GM19395 (cell line): Measurements from ENCODE around the gene PMPCA.

ENCODE experiments used
- ATAC-seq: cut with Tn5 transposase; IDR thresholded peaks from one replicate; pipeline ENCODE4 v1.9.1; 2021; ENCODE audit warnings: mild to moderate bottlenecking, moderate library complexity; ENCODE audit not compliant: unreplicated experiment

PMPCA gene

GRCh38 chr9:136373300-136374182, 36.9 kb upstream of the PMPCA start, which contains the start of gene CARD9:
Gene CARD9, minus strand, starts transcription at chr9:136373669. Its CDS starts 1,591 bp downstream, at chr9:136372078.
- ATAC-seq = no peak

DNA sequence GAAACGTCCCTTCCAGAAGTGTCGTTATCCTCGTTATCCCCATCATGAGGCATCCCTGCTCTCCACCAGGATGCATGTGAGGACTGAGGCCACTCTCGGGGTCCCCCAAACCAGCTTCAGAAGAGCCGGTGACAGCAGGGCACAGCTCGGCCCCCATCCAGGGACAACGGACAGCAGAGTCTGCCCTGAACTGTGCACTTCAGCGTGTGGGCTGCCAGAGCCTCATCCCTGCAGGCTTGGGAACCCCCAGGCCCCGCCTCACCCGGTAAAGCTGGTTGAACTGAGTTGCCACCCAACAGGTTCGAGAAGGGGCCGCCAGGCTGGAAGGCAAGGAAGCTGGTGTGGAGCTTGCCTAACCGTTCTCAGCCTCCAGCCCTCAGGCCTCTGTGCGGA, 36.3 kb upstream of the PMPCA start:
- ATAC-seq = no peak

DNA sequence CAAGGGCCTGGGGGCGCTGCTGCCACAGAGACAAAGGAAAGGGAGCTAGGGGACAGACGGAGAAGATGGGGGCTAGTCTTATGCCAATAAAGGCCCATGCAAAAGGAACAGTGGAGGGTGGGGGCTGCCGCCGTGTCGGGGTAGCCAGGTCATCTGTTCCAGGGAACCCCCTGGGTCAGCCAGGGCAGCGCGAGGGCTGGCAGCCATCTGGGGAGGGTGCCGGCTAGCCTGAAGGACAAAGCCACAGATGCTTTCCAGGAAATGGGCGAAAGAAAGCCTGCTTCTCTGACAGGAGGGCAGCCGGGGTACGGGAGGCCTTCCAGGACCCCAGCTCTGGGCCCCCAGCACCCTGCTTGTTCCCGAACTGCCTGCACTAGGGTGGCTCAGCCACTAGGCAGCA, 35.4 kb upstream of the PMPCA start:
- no peak for ATAC-seq

DNA sequence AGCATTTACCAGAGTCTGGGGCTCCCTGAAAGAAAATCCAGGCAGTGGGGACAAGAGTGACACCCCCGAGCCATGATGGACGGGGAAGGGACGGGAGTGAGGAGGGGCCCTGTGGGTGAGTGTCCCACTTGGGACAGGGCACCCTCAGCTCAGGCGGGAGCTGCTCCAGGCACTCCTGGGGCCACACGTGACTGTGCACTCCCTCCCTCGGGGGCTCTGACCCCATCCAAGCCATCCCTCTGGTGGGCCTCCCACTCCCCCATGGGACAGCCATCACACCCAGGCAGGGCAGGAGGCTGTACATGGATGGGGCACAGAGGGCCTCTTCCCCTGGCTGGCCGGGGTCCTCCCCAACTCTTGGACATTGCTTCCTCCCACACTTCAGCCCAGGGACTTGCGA, 34.0 kb upstream of the PMPCA start:
- ATAC-seq = no peak

GRCh38 chr9:136377341-136378169, 32.9 kb upstream of the PMPCA start:
- ATAC-seq = no peak

DNA sequence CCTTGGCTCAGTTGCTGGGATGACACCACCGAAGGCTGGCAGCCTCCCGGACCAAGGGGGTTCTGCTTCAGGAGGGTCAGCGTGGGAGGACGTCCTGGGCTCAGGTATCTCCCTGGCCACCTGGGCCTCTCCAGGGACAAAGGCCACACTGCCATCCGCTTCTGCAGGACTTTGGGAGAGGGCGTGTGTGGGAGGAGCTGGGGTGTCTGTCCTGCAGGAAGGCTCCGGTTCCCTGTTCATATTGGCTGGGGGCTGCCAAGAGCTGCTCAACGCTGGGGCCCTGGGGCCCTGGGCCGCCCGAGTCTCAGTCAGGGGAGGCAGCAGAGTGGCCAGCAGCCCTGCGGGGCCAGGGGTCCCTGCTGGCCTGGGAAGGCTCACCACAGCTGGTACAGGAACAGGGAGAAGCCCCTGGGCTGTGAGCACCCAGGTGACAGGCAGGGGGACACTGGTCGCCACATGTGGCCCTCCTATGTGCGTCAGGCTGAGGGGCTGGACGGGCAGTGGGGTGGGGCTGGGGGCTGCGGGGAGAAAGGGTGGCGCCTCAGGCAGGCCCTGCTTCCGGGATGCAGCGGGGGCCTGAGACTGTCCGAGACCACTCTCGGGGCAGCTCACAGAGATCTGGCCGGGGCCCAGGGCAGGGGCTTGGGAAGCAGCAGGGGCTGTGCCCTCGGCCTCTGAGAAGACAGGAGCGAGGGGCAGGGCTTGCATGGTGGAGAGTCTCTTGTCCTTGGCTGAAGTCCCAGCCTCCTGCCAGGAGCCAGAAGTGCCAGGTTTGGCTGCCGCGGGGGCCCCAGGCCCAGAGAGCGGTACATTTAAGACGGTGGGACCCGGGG, 32.1 kb upstream of the PMPCA start:
- no peak for ATAC-seq

DNA sequence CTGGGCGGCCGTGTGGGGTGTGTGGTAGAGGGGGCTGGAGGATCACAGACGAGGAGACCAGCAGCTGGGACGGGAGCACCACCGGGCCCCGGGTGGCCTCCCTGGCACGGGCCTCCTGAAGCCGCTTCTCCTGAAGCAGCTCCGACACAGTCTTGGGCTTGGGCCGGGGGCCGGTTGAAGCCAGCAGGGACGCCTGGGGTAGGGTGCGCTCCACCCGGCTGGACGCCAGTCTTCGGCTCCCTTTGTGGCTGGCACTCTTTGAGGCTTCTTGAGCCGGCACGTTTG, 31.5 kb upstream of the PMPCA start:
- no peak for ATAC-seq

DNA sequence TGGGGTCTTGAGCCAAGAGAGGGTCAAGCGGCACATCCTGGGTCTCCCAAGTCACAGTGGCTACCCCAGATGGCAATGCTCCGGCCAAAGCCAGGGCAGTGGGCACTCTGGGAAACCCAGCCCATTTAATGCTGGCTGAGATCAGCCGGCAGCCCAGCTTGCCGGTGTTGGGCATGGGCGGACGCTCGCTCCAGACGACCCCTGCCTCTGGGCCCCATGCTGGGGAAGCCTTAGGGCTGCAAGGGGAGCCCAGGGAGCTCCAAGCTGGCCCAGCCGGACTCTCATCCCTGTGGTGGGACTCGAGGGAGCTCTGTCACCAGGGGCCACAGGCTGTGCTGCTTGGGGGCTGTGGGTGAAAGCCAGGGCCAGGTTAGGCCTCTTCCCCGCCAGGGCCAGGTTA, 31.1 kb upstream of the PMPCA start:
- no peak for ATAC-seq

- ATAC-seq = no peak
These were observed 30.6 kb upstream of the PMPCA start for GRCh38 chr9:136379891-136380290.

- ATAC-seq = no peak
These were observed 30.1 kb upstream of the PMPCA start for GRCh38 chr9:136380381-136380780.

DNA sequence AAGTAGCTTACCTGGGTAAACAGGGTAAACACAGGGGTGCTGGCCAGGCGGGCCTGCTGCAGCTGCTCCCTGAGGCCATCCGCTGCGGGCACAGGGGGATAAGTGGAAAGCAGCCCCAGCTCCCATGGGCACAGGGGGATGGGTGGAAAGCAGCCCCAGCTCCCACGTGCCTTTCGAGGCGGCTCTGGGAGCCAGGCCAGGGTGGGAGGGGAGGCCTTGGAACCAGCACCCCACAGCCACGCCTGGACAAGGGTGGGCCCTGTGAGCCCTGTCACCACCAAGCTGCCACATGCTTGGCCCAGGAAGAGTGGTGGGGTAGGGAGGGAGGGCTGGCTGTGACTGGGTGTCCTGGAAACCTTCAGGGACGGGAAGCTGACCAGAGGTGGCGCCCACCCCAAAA, 29.1 kb upstream of the PMPCA start:
- no peak for ATAC-seq

DNA sequence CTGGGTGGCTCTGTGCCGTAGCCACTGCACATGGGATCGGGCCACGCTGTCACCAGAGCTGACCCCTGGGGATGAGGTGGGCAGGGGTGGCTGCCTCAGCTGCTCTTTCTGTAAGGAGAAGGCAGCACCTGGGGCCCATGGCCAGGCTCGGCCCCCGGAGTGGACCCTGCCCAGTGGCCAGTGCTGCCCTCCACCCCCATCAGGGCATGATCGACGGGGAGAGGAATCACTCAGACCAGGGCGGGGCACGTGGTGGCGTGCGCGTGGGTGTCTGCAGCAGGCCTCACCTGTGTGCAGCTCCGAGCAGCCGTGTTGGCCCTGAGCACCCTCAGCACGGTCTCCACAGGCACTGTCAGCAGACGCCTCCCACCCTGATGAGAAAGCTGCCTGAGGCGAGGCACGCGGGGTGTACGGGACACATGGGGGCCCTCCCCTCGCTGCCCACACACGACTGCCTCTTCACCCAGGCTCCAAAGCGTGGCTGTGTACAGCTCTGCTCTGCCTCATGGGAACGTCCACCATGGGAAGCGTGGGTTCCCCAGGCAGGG, 28.4 kb upstream of the PMPCA start:
- ATAC-seq = no peak

DNA sequence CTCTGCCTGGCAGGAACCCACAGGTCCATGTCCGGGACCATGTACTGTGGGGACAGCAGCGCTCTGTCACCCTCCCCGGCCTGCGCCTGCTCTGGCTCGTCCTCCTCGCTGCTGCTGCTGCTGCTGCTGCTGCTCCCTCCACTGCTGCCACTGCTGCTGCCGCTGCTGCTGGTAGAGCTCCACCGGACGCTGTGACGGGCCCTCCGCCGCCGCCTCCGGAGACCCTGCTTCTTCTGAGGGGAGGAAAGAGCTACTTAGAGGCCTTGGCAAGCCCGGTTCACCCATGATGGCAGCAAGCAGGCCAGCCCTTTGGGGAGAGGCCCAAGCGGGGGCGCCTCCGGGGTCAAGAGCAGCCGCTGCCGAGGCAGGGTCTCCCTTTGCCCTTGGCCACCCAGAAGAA, 27.0 kb upstream of the PMPCA start:
- ATAC-seq = no peak

- ATAC-seq = no peak
These were observed 25.4 kb upstream of the PMPCA start for GRCh38 chr9:136385015-136385414.

GRCh38 chr9:136386018-136386417, 24.4 kb upstream of the PMPCA start:
- ATAC-seq = no peak

DNA sequence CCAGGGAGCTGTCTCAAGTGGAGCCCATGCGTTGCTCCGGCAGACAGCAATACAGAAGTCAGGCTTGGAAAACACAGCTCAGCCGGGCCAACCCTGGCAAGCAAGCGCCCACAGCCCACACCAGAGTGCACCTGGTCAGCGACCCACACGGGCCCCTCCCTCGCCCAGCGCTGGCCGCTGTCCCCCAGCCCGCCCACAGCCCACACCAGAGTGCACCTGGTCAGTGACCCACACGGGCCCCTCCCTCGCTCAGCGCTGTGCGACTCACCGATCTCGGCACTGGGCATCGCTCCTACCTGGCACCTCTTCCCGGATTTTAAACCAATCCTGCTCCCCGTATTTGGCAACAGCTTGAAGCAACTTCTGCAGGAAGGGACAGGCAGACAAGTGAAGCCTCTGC, 23.2 kb upstream of the PMPCA start:
- ATAC-seq = no peak

GRCh38 chr9:136389396-136389795, 21.1 kb upstream of the PMPCA start:
- no peak for ATAC-seq

GRCh38 chr9:136391737-136392537, 18.5 kb upstream of the PMPCA start:
- ATAC-seq = no peak

DNA sequence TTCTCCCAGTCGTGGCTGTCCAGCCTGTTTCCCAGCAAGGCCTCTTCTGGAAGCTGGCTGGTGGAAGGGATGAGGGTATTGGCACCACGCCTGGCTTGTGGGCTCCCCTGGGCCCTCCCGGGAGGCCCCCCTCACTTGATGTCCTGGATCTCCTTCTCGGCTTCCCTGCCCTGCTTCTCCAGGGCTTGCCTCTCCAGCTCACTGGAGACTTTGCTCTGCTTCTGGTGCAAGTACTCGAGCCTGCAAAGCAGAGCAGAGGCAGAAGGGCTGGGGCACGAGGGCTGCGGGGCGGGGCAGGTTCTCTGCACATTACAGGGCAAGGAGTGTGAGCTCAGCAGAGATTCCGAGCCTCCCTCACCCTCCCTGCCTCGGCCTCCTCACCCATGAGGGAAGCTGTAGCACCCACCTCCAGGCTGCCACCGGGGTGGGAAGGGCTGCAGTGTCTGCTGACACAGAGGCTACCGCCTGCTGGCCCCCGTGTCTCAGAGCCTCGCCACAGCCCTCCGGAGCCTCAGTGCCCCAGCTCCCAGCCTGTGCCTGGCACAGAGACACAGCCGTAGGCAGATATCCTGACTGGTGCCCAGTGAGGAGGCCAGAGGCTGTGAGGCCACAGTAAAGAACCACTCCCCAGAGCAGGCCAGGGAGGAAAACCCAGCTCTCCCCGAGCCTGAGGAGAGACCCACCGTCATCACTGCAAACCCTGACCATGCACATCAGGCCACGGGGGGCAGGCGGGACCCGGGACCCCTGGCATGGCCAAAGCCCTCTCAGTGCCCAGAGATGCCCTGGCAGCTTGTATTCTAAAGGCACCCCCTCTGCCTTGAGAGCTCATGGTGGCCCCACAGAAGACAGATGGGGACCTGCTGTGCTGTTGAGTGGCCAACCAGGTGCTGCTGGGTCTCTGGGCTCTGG, 17.7 kb upstream of the PMPCA start:
- no peak for ATAC-seq
